Karpas-422 (cell line): ENCODE data around the gene DENND2C. TPM values are rescaled to one million over a fixed set of nuclear protein-coding genes. Genes with fewer than 3 reads are reported as not detected.

Experiments used
- DNase-seq: peaks from one replicate; pipeline ENCODE4 v3.0.0-alpha.2; 2015
- H2AFZ ChIP-seq: fragments of 200-600 bp; sonication (generic); 2 replicates; pipeline ENCODE4 v1.6.1; 2014; ENCODE audit warnings: antibody characterized with exemption, low read length, mixed read lengths
- H3K27ac ChIP-seq: fragments of 200-600 bp; sonication (generic); 2 replicates; pipeline ENCODE4 v1.5.1; 2014; ENCODE audit warnings: mild to moderate bottlenecking, low read length, moderate library complexity
- H3K27me3 ChIP-seq: fragments of 200-600 bp; sonication (generic); 2 replicates; pipeline ENCODE4 v1.6.1; 2014; ENCODE audit warnings: low read length, mixed read lengths
- H3K36me3 ChIP-seq: fragments of 200-600 bp; sonication (generic); 2 replicates; pipeline ENCODE4 v1.6.1; 2014; ENCODE audit warnings: low read length, mixed read lengths; ENCODE audit not compliant: insufficient read depth
- H3K4me1 ChIP-seq: fragments of 200-600 bp; sonication (generic); 2 replicates; pipeline ENCODE4 v1.6.1; 2014; ENCODE audit warnings: mild to moderate bottlenecking, low read length, mixed read lengths
- H3K4me2 ChIP-seq: fragments of 200-600 bp; sonication (generic); 2 replicates; pipeline ENCODE4 v1.6.1; 2014; ENCODE audit warnings: low read length, low read depth, mild to moderate bottlenecking; ENCODE audit not compliant: poor library complexity, severe bottlenecking
- H3K4me3 ChIP-seq: fragments of 200-600 bp; sonication (generic); 2 replicates; pipeline ENCODE4 v1.5.1; 2014; ENCODE audit warnings: mild to moderate bottlenecking, antibody characterized with exemption, low read length, mixed read lengths
- H3K79me2 ChIP-seq: fragments of 200-600 bp; sonication (generic); 2 replicates; pipeline ENCODE4 v1.6.1; 2014; ENCODE audit warnings: mild to moderate bottlenecking, low read length, mixed read lengths
- H3K9ac ChIP-seq: fragments of 200-600 bp; sonication (generic); 2 replicates; pipeline ENCODE4 v1.6.0; 2014; ENCODE audit warnings: low read length
- H3K9me2 ChIP-seq: fragments of 200-600 bp; sonication (generic), shearing (Covaris generic); replicated peaks from 2 replicates; pipeline ENCODE4 v1.6.0; 2014; ENCODE audit warnings: mild to moderate bottlenecking, low read length, moderate library complexity; ENCODE audit not compliant: insufficient read depth
- H3K9me3 ChIP-seq: fragments of 300-700, 200-600 bp; sonication (generic); 2 replicates; pipeline ENCODE4 v1.6.1; 2014; ENCODE audit warnings: low read length, mixed read lengths
- H4K20me1 ChIP-seq: fragments of 200-600 bp; sonication (generic); 2 replicates; pipeline ENCODE4 v1.6.1; 2014; ENCODE audit warnings: mild to moderate bottlenecking, antibody characterized with exemption, low read length, low read depth; ENCODE audit not compliant: insufficient read depth
- total RNA-seq: library from RNA; depleted of rRNA; stranded (reverse); fragments of >200 nt; shearing (Covaris generic); gene quantifications from 2 replicates; pipeline ENCODE4 v1.2.3, GENCODE V29; 2014; ENCODE audit warnings: low replicate concordance; rRNA removed

The DENND2C gene, protein sequence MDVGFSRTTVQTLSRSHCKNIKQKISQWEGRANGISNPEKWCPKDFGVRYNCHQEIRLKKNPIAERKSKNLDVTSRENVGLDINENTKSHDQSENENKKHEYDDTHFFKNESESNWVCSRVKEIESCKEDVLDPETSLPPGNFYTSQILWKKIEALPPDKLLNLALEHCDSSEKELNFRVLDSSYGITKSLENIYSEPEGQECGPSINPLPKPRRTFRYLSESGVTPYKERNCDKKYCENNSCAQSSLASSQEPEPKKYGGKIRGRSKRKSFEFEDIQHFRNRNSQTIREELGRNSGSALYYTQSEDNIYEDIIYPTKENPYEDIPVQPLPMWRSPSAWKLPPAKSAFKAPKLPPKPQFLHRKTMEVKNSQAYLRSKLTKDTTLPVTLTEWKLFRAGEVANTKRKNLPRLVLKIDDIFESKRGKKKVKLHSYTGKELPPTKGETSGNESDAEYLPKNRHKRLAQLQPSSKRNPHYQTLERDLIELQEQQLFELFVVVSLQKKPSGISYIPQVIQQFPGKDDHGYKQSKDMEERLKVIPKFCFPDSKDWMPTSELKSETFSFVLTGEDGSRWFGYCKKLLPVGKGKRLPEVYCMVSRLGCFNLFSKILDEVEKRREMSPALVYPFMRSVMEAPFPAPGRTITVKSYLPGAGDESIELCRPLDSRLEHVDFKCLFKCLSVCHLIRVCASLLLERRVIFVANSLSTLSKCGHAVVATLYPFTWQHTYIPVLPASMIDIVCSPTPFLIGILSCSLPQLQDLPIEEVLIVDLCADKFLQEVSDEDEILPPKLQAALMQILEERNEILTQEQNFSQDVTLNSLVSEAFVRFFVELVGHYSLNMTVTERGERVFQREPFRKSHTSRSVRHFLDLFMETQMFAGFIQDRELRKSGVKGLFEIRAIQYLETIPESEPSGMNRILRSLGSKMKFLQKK
- total RNA-seq, result 0.11 and 0.60 TPM in 2 replicates

DNA sequence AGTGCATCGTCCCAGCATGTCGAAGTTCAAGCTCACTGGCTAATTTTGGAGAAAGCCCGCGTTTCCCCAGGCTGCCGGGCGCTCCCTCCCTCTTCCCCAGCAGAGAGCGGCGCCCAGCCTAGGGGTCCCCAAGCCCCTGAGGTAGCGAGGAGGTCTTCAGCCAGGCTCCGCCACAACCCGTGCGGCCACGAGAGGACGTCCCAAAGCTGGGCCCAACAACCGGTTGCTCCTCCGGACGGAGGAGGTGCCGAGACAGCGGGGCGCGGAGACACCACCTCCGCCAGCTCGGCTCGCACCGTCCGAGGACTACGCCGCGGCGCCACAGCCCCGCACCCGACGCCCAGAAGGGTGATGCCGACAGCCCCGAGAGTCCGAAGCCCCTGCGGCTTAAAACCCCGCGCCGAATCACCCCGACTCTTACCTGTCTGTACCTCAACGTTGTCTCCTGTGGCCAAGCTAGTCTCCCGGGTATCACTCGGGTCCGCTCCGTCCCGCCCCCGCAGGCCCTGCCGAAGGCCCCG, at the start of gene DENND2C:
Gene DENND2C, minus strand, starts transcription at position 488 of the 521 bp plus-strand sequence. CDS start 44,065 bp downstream, outside the sequence.
- Histone ChIP-seq H3K9me2 (no peaks in the 10 kb centered on the region), H3K4me1 (peaks cover 13% of the 10 kb centered on the region), H3K79me2 (no peaks in the 10 kb centered on the region), H2AFZ (peak within 1 kb of the TSS; percentile 97), H3K9me3 (no peaks in the 10 kb centered on the region), H3K4me3 (peak within 1 kb of the TSS; percentile 70), H4K20me1 (no peaks in the 10 kb centered on the region), H3K9ac (peak within 1 kb of the TSS; percentile 54), H3K27me3 (no peaks in the 10 kb centered on the region), H3K4me2 (peak within 1 kb of the TSS; percentile 83), H3K36me3 (no peaks in the 10 kb centered on the region), H3K27ac (no peak within 1 kb of the TSS)
- DNase-seq, result no peak

- no peak overlapping the region for H3K9ac ChIP-seq
- no peak for DNase-seq
- H2AFZ ChIP-seq, result no peak overlapping the region
- peaks cover 23% of the 10 kb centered on the region for H3K79me2 ChIP-seq
- H3K27me3 ChIP-seq, result no peaks in the 10 kb centered on the region
- peaks cover 20% of the 10 kb centered on the region for H3K4me1 ChIP-seq
- no peaks in the 10 kb centered on the region for H3K9me3 ChIP-seq
- no peaks in the 10 kb centered on the region for H4K20me1 ChIP-seq
- no peaks in the 10 kb centered on the region for H3K9me2 ChIP-seq
- H3K27ac ChIP-seq, result no peak overlapping the region
- H3K4me3 ChIP-seq, result no peak overlapping the region
- no peak overlapping the region for H3K4me2 ChIP-seq
- peaks cover 42% of the 10 kb centered on the region for H3K36me3 ChIP-seq
These were observed 49.6 kb upstream of the DENND2C start for GRCh38 chr1:114719424-114719787.

DNA sequence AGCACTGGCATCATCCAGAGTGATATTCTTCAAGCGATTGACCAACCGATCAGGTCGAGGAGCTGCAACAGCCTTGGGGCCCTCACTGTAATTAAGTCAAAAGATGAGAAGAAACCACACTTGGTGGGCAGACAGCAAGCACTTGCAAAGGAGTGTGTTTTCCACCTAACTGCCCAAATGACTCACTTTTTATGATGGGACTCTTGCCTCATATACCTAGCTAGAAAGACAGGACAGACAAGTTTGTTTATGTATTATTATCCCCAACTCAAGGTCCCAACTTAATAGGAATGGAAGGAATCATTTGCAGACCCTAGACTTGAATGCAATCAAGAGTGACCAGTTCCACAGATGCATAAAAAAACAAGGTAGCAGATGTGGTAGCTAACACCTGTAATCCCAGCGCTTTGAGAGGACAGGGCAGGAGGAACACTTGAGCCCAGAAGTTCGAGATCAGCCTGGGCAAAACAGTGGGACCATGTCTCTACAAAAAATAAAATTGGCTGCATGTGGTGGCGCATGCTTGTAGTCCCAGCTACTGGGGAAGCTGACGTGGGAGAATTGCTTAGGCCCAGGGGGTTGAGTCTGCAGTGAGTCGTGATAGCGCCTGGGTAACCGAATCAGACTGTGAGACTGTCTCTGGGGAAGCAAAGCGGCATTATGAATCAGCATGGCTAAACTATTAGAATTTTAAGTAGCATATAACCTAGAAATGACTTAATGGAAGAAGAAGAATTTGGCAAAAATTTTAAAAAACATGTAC, 49.0 kb upstream of the DENND2C start:
- no peak overlapping the region for H3K4me2 ChIP-seq
- peaks cover 43% of the 10 kb centered on the region for H3K36me3 ChIP-seq
- H3K27ac ChIP-seq, result no peak overlapping the region
- no peaks in the 10 kb centered on the region for H3K9me2 ChIP-seq
- H2AFZ ChIP-seq, result no peak overlapping the region
- H3K79me2 ChIP-seq, result peaks cover 26% of the 10 kb centered on the region
- H3K27me3 ChIP-seq, result no peaks in the 10 kb centered on the region
- H3K9ac ChIP-seq, result no peak overlapping the region
- H3K9me3 ChIP-seq, result no peaks in the 10 kb centered on the region
- H3K4me3 ChIP-seq, result no peak overlapping the region
- peaks cover 20% of the 10 kb centered on the region for H3K4me1 ChIP-seq
- no peak for DNase-seq
- H4K20me1 ChIP-seq, result no peaks in the 10 kb centered on the region

GRCh38 chr1:114716304-114717170, 46.7 kb upstream of the DENND2C start, which contains the start of gene NRAS:
Gene NRAS (minus strand): TSS chr1:114716771. CDS start chr1:114716160, 611 bp downstream.
- Histone ChIP-seq H3K9me2 (no peaks in the 10 kb centered on the region), H3K27me3 (no peaks in the 10 kb centered on the region), H3K9ac (peak within 1 kb of the TSS; percentile 94), H3K9me3 (no peaks in the 10 kb centered on the region), H3K4me1 (peaks cover 20% of the 10 kb centered on the region), H3K36me3 (peaks cover 44% of the 10 kb centered on the region; the same call in 1 of the 2 replicates), H3K4me2 (peak within 1 kb of the TSS; percentile 76), H2AFZ (no peak within 1 kb of the TSS), H3K4me3 (peak within 1 kb of the TSS; percentile 94), H3K79me2 (peaks cover 31% of the 10 kb centered on the region), H3K27ac (peak within 1 kb of the TSS; percentile 58), H4K20me1 (no peaks in the 10 kb centered on the region)
- peak; percentile 97 for DNase-seq

DNA sequence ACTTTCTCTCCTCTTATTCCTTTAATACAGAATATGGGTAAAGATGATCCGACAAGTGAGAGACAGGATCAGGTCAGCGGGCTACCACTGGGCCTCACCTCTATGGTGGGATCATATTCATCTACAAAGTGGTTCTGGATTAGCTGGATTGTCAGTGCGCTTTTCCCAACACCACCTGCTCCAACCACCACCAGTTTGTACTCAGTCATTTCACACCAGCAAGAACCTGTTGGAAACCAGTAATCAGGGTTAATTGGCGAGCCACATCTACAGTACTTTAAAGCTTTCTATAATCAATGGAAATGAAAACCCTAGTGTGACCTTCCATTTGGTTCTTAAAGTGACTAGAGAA, 46.1 kb upstream of the DENND2C start:
- H3K27ac ChIP-seq, result no peak overlapping the region; the same call in 1 of the 2 replicates
- H3K27me3 ChIP-seq, result no peaks in the 10 kb centered on the region
- peaks cover 20% of the 10 kb centered on the region for H3K4me1 ChIP-seq
- no peaks in the 10 kb centered on the region for H3K9me2 ChIP-seq
- no peak overlapping the region for H2AFZ ChIP-seq
- H4K20me1 ChIP-seq, result no peaks in the 10 kb centered on the region
- no peak for DNase-seq
- peak overlapping the region; percentile 94 for H3K4me3 ChIP-seq
- H3K9ac ChIP-seq, result peak overlapping the region; percentile 94
- no peaks in the 10 kb centered on the region for H3K9me3 ChIP-seq
- H3K79me2 ChIP-seq, result peaks cover 31% of the 10 kb centered on the region
- H3K36me3 ChIP-seq, result peaks cover 44% of the 10 kb centered on the region; the same call in 1 of the 2 replicates
- peak overlapping the region; percentile 76 for H3K4me2 ChIP-seq

GRCh38 chr1:114712977-114713376, 43.1 kb upstream of the DENND2C start:
- Histone ChIP-seq H3K4me2 (no peak overlapping the region), H3K9me3 (no peaks in the 10 kb centered on the region), H4K20me1 (no peaks in the 10 kb centered on the region), H3K9me2 (no peaks in the 10 kb centered on the region), H3K27ac (no peak overlapping the region), H3K79me2 (peaks cover 31% of the 10 kb centered on the region), H3K4me1 (peaks cover 20% of the 10 kb centered on the region), H3K36me3 (peaks cover 42% of the 10 kb centered on the region; the same call in 1 of the 2 replicates), H2AFZ (no peak overlapping the region), H3K4me3 (no peak overlapping the region), H3K9ac (no peak overlapping the region), H3K27me3 (no peaks in the 10 kb centered on the region)
- no peak for DNase-seq

DNA sequence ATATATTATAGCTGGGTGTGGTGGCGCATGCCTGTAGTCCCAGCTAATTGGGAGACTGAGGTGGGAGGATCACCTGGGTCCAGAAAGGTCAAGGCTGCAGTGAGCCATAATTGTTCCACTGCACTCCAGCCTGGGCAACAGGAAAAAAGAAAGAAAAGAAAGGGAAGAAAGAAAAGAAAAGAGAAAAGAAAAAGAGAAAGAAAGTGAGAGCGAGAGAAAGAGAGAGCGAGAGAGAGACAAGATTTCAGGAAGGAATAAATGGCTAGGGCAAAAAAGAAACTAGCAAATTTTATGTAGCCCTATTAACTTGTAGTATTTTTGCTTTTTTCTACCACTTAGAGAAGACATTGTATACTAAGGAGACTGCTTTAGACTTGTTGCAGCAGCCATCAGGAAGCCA, 40.5 kb upstream of the DENND2C start:
- Histone ChIP-seq H3K9ac (no peak overlapping the region), H2AFZ (no peak overlapping the region), H3K4me2 (no peak overlapping the region), H4K20me1 (no peaks in the 10 kb centered on the region), H3K9me3 (no peaks in the 10 kb centered on the region), H3K36me3 (peaks cover 57% of the 10 kb centered on the region), H3K27ac (no peak overlapping the region), H3K79me2 (peaks cover 19% of the 10 kb centered on the region), H3K27me3 (no peaks in the 10 kb centered on the region), H3K4me3 (no peak overlapping the region), H3K9me2 (no peaks in the 10 kb centered on the region), H3K4me1 (peaks cover 2% of the 10 kb centered on the region)
- DNase-seq, result no peak
